T-helper 1 cell treated with Interleukin-12 subunit alpha and Interleukin-12 subunit beta and Interleukin-4 antibody, amounts not matched to agents 30 μg/mL and 1 μg/mL, for 36 hours (primary cell): ENCODE data around the gene SOX6.

Experiments used
- H3K27ac Mint-ChIP-seq: one replicate; pipeline ENCODE4 v1.8.0; 2021; ENCODE audit warnings: mild to moderate bottlenecking, mixed read lengths
- H3K27me3 Mint-ChIP-seq: one replicate; pipeline ENCODE4 v1.8.0; 2021; ENCODE audit warnings: low read depth, mixed read lengths
- H3K36me3 Mint-ChIP-seq: one replicate; pipeline ENCODE4 v1.8.0; 2021; ENCODE audit warnings: low read depth, mixed read lengths
- H3K4me1 Mint-ChIP-seq: one replicate; pipeline ENCODE4 v1.8.0; 2021; ENCODE audit warnings: low read depth, mixed read lengths
- H3K4me3 Mint-ChIP-seq: one replicate; pipeline ENCODE4 v1.8.0; 2021; ENCODE audit warnings: mild to moderate bottlenecking, moderate library complexity, mixed read lengths
- H3K9me3 Mint-ChIP-seq: one replicate; pipeline ENCODE4 v1.8.0; 2021; ENCODE audit warnings: mixed read lengths

SOX6 gene

DNA sequence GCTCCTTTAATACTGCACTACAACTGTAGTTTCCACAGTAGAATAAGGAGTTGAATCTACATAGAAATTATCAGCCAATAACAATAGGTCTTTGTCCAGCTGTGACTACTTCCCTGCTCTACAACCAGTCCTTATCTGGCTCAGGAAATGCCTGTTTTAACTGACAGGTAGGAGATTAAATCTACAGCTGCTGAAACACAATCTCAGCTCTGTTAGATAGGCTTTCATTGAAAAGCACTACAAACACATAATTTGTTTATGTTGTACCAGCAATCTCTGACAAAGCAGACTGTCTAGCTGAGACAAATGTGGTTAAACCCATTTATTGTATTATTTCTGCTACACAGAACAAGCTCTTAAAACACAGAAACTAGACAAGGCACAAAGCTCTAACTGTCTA, 230.0 kb downstream of the SOX6 start:
- no peaks in the 10 kb centered on the region for H3K4me1 Mint-ChIP-seq
- H3K36me3 Mint-ChIP-seq = no peaks in the 10 kb centered on the region
- H3K4me3 Mint-ChIP-seq = no peak overlapping the region
- no peak overlapping the region for H3K27ac Mint-ChIP-seq
- no peaks in the 10 kb centered on the region for H3K9me3 Mint-ChIP-seq
- H3K27me3 Mint-ChIP-seq = no peaks in the 10 kb centered on the region

DNA sequence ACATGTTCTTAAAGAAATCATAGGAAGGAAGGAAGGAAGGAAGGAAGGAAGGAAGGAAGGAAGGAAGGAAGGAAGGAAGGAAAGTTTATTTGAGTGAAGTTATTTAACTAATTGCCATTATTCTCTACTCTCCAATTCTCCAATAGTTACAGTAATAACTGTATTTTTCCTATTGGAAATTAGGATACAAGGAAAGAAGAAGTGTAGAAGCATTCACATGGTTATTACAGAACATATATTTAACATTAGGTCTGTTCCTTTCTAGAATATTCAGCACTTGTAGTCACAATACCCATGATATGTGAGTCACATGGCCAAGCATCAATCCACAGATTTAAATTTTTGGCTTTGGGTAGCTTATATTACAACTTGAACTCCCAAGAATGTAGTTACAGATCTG, 230.6 kb downstream of the SOX6 start:
- H3K27me3 Mint-ChIP-seq = no peaks in the 10 kb centered on the region
- H3K4me1 Mint-ChIP-seq = no peaks in the 10 kb centered on the region
- H3K4me3 Mint-ChIP-seq = no peak overlapping the region
- no peaks in the 10 kb centered on the region for H3K9me3 Mint-ChIP-seq
- H3K36me3 Mint-ChIP-seq = no peaks in the 10 kb centered on the region
- no peak overlapping the region for H3K27ac Mint-ChIP-seq

DNA sequence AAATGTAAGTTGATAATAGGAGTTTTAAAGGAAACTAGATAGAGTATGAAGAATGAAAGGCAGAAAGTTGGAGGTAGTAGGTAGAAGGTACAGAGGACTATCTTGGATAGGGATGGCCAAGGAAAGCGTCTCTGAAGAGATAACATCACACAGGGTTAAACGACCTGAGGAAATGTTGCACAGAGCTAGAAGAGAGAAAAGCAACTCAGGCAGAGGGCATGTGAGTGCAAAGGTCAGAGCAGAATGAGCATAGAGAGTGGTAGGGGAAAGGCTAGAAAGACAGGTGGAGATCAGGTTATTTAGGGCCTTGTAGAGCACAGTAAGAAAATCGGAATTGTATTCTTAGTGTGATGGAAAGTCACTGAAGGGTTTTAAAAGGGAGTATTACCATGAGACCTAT, 232.0 kb downstream of the SOX6 start:
- no peaks in the 10 kb centered on the region for H3K4me1 Mint-ChIP-seq
- H3K4me3 Mint-ChIP-seq = no peak overlapping the region
- H3K36me3 Mint-ChIP-seq = no peaks in the 10 kb centered on the region
- H3K9me3 Mint-ChIP-seq = no peaks in the 10 kb centered on the region
- H3K27me3 Mint-ChIP-seq = no peaks in the 10 kb centered on the region
- H3K27ac Mint-ChIP-seq = no peak overlapping the region

GRCh38 chr11:16121853-16122252, 234.5 kb downstream of the SOX6 start:
- Mint-ChIP-seq H3K4me3 (no peak overlapping the region), H3K27me3 (no peaks in the 10 kb centered on the region), H3K9me3 (no peaks in the 10 kb centered on the region), H3K4me1 (no peaks in the 10 kb centered on the region), H3K36me3 (no peaks in the 10 kb centered on the region), H3K27ac (no peak overlapping the region)

- H3K4me3 Mint-ChIP-seq = no peak overlapping the region
- H3K4me1 Mint-ChIP-seq = no peaks in the 10 kb centered on the region
- no peaks in the 10 kb centered on the region for H3K9me3 Mint-ChIP-seq
- H3K27me3 Mint-ChIP-seq = no peaks in the 10 kb centered on the region
- H3K27ac Mint-ChIP-seq = no peak overlapping the region
- H3K36me3 Mint-ChIP-seq = no peaks in the 10 kb centered on the region
These were observed 236.3 kb downstream of the SOX6 start for GRCh38 chr11:16120008-16120407.

GRCh38 chr11:16117989-16118756, 238.2 kb downstream of the SOX6 start:
- Mint-ChIP-seq H3K27ac (no peak overlapping the region), H3K4me3 (no peak overlapping the region), H3K9me3 (no peaks in the 10 kb centered on the region), H3K36me3 (no peaks in the 10 kb centered on the region), H3K4me1 (no peaks in the 10 kb centered on the region), H3K27me3 (no peaks in the 10 kb centered on the region)

DNA sequence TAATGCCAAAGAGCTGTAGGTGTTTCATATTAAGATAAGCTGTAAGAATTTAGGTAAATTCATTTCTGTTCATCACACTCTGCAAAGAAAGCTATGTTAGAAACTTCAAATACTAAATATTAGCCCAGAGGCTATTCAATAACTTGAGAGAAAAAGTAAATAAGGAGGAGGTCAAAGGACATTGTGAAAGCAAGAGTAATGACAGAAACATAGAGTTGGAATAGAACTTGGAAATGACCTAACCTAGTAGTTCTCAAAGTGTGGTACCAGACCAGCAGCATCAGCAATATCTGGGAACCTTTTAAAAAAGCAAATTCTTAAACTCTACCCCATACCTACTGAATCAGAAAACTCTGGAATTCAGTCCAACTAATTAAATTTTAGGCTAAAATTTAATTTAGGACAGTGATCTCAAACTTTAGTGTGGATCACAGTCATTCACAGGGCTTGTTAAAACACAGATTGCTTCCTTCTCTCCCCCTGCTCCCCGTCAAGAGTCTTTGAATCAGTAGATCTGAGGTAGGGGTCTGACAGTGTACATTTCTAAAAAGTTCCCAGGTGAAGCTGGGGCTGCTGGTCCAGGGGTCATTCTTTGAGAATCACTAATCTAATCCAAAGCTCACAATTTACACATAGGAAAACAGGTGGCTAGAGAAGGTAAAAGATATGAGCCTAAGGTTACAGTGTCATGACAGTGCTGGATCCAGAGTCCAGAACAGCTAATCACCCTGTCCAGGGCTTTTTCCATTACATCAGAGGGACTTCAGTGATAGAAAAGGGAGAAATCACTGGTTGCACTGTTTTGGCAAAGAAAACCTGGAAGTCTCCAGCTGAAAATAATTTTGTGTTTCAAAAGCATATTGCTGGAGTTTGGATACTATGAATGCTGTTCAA, 241.1 kb downstream of the SOX6 start:
- Mint-ChIP-seq H3K4me1 (no peaks in the 10 kb centered on the region), H3K36me3 (no peaks in the 10 kb centered on the region), H3K27me3 (no peaks in the 10 kb centered on the region), H3K9me3 (no peaks in the 10 kb centered on the region), H3K27ac (no peak overlapping the region), H3K4me3 (no peak overlapping the region)

- Mint-ChIP-seq H3K36me3 (no peaks in the 10 kb centered on the region), H3K4me3 (no peak overlapping the region), H3K9me3 (no peaks in the 10 kb centered on the region), H3K27ac (no peak overlapping the region), H3K4me1 (no peaks in the 10 kb centered on the region), H3K27me3 (no peaks in the 10 kb centered on the region)
These were observed 241.9 kb downstream of the SOX6 start for GRCh38 chr11:16114431-16114830.

DNA sequence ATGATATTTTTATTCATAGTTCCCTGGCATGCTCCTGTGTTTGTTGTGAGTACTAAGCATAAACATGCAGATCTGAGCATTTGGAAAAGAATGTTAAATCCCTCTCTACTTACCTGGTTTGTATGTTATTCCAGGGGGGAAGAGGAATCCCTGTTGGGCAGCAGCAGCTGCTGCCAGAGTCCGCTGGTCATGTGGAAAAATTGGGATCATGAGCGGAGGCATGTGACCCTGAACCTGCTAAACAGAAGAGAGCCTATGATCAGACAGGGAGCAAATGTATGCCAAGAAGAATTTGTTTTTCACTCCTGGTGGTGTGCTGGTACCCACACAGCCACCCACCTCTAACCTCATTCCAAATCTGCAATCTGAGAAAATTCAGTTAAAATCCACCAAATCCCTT, 244.7 kb downstream of the SOX6 start:
- Mint-ChIP-seq H3K27ac (no peak overlapping the region), H3K9me3 (no peaks in the 10 kb centered on the region)

DNA sequence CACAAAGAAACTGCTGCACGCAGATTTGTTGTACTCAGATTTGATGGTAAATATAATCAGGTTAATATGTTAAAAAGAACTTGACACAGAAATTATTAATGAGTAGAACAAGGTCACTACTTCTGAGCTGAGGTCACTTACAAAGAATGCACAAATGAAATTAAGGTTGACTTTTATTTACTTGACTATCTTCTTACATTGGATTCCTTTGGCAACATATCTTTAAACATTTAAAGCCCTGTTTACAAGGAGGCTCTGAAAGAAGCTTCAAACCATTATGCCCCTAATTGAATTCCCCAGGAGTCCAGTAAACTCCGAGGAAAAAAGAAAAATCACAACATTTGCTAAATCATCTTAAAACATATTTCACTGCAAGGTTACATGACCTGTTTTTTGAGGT, 245.5 kb downstream of the SOX6 start:
- no peaks in the 10 kb centered on the region for H3K9me3 Mint-ChIP-seq
- H3K4me3 Mint-ChIP-seq = no peak overlapping the region
- H3K27me3 Mint-ChIP-seq = no peaks in the 10 kb centered on the region
- no peaks in the 10 kb centered on the region for H3K4me1 Mint-ChIP-seq
- no peaks in the 10 kb centered on the region for H3K36me3 Mint-ChIP-seq
- H3K27ac Mint-ChIP-seq = no peak overlapping the region

More for the DNA sequence above, 244.7 kb downstream of the SOX6 start:
- no peak overlapping the region for H3K4me3 Mint-ChIP-seq
- H3K27me3 Mint-ChIP-seq = no peaks in the 10 kb centered on the region
- H3K36me3 Mint-ChIP-seq = no peaks in the 10 kb centered on the region
- no peaks in the 10 kb centered on the region for H3K4me1 Mint-ChIP-seq

DNA sequence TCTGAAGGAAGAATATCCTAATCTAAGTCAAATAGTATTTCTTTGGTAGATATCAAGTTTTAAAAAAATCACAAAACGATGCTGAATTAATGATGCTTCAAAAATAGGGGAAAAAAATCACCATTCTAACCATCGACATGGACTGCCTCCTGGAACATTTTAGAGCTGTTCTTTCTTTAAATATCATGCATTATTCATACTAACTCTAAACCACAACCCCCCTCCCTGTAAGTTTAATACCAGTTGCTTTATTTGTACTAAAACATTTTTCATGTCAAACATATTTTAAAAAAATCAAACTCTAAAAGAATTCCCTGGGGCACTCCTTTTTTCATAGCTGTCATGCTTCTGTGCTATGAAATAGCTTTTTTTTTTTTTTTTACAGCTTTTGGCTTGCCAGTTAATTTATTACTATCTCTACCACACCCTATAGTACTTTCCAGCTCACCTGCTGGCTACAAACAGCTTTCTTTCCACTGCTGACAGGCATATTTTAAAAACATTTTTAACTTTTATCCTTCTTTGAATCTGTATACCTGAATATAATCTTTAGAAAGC, 256.9 kb downstream of the SOX6 start:
- Mint-ChIP-seq H3K27me3 (no peaks in the 10 kb centered on the region), H3K27ac (no peak overlapping the region), H3K36me3 (no peaks in the 10 kb centered on the region), H3K4me1 (no peaks in the 10 kb centered on the region), H3K9me3 (peaks cover 8% of the 10 kb centered on the region), H3K4me3 (no peak overlapping the region)

- no peaks in the 10 kb centered on the region for H3K36me3 Mint-ChIP-seq
- no peak overlapping the region for H3K4me3 Mint-ChIP-seq
- H3K9me3 Mint-ChIP-seq = peaks cover 8% of the 10 kb centered on the region
- H3K27ac Mint-ChIP-seq = no peak overlapping the region
- H3K4me1 Mint-ChIP-seq = no peaks in the 10 kb centered on the region
- H3K27me3 Mint-ChIP-seq = no peaks in the 10 kb centered on the region
These were observed 257.7 kb downstream of the SOX6 start for GRCh38 chr11:16098526-16099205.

DNA sequence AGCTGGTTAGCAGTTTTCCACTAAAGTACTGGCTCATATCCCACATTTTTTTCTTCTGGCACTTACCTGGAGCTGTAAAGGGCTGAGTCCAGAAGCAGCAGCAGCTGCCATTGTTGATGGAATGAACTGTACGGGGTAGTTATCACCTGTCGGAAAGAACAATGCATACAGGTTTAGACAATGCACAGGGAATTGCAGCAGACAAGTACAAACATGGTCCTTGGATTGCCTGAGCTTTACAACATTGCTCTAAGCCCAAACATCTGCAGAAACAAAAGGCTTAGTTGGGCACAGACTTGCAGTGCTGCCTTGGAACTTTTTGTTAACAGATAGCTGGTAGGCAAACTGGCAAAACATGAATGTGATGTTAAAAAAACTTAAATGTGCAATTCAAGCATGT, 258.8 kb downstream of the SOX6 start:
- Mint-ChIP-seq H3K4me3 (no peak overlapping the region), H3K27me3 (no peaks in the 10 kb centered on the region), H3K36me3 (no peaks in the 10 kb centered on the region), H3K9me3 (no peaks in the 10 kb centered on the region), H3K27ac (no peak overlapping the region), H3K4me1 (no peaks in the 10 kb centered on the region)

DNA sequence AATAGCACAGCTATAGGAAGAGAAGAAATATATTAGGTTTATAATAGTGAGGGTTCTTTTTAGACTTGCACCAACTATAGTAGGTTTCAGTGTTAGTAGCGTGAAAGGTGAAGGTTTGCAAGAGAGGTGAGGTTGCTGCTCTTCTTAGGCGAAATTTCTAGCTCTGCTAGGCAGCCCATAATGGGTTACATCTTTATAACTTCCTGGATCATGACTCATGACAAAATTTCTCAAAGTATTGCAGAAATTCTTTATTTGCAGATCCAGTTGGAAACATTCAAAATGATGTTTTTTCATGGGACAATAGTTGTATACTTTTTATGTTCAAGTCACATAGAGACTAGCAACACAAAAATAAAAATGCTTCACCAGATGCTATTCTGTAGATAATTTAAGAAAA, 260.0 kb downstream of the SOX6 start:
- Mint-ChIP-seq H3K4me1 (no peaks in the 10 kb centered on the region), H3K27ac (no peak overlapping the region), H3K36me3 (no peaks in the 10 kb centered on the region), H3K4me3 (no peak overlapping the region), H3K27me3 (no peaks in the 10 kb centered on the region), H3K9me3 (no peaks in the 10 kb centered on the region)
